Panc1 (cell line): ENCODE measurements around the gene CDRT15L2. TPM values are rescaled to one million over a fixed set of nuclear protein-coding genes. Genes with fewer than 3 reads are reported as not detected.
A peak's percentile ranks its signal among the peaks of the same experiment; 100 is the strongest.
"Not testable (repeated sequence)": the region's sequence is repeated elsewhere in the genome, so short reads cannot be mapped to it uniquely, and the experiment has no call there.

Experiments used
- ATAC-seq: fragments of 200-7000 bp; cut with Tn5 transposase; 2 replicates; pipeline ENCODE4 v1.9.1; 2020; ENCODE audit warnings: mild to moderate bottlenecking, moderate library complexity
- Bru-seq: library from RNA; stranded (reverse); fragments of 400-500 nt; gene quantifications from one replicate; lab custom pipeline; 2021; lab: Mats Ljungman, UMichigan
- BruChase-seq, 2 experiments: library from RNA; stranded (reverse); fragments of 400-500 nt; gene quantifications; one replicate each; lab custom pipeline; 2021; lab: Mats Ljungman, UMichigan
- BruUV-seq: library from RNA; stranded (reverse); fragments of 400-500 nt; replicated peaks from 2 replicates; lab custom pipeline; 2021; lab: Mats Ljungman, UMichigan
- CTCF ChIA-PET: fragments of 300-600 bp; sonication (Branson Sonifier 250); formaldehyde crosslinking; loops from one replicate; lab custom pipeline; 2022; ENCODE audit warnings: antibody characterized with exemption; lab: Charles Lee
- POLR2A ChIA-PET: fragments of 300-600 bp; sonication (Branson Sonifier 250); formaldehyde crosslinking; loops from one replicate; lab custom pipeline; 2022; ENCODE audit warnings: antibody characterized with exemption; lab: Charles Lee
- DNase-seq: peaks from one replicate; pipeline ENCODE4 v3.0.0-alpha.2; 2010; ENCODE audit warnings: low read depth, low spot score
- H3K27ac ChIP-seq: 2 replicates; pipeline ENCODE4 v1.5.1; 2011; ENCODE audit warnings: mild to moderate bottlenecking, low read length, inconsistent platforms
- H3K27me3 ChIP-seq: fragments of 200-500 bp; sonication (Bioruptor generic); 2 replicates; pipeline ENCODE4 v1.6.0; 2014; ENCODE audit warnings: low read length, inconsistent platforms; ENCODE audit not compliant: control insufficient read depth, insufficient read depth
- H3K36me3 ChIP-seq: fragments of 200-500 bp; sonication (Bioruptor generic); 2 replicates; pipeline ENCODE4 v1.5.1; 2014; ENCODE audit warnings: inconsistent platforms, mild to moderate bottlenecking, low read length, moderate library complexity; ENCODE audit not compliant: control insufficient read depth, insufficient read depth
- H3K4me1 ChIP-seq: 2 replicates; pipeline ENCODE4 v1.5.1; 2011; ENCODE audit warnings: inconsistent platforms, mild to moderate bottlenecking, low read length, moderate library complexity; ENCODE audit not compliant: control insufficient read depth, insufficient read depth
- H3K4me3 ChIP-seq, 2 experiments: 2 replicates each; pipeline ENCODE4 v1.5.1; 2011 to 2012; ENCODE audit warnings: low read depth in 2 of 2, low read length in 2 of 2, mild to moderate bottlenecking in 2 of 2, inconsistent platforms in 1 of 2, moderate library complexity in 1 of 2
- H3K9me3 ChIP-seq: fragments of 200-500 bp; sonication (Bioruptor generic); 2 replicates; pipeline ENCODE4 v1.5.1; 2014; ENCODE audit warnings: low read depth, mild to moderate bottlenecking, inconsistent platforms, low read length, moderate library complexity; ENCODE audit not compliant: control insufficient read depth, insufficient read depth
- in situ Hi-C: cut with HindIII; loops from 2 replicates; pipeline ENCODE4 v1.10.0; 2016; ENCODE audit warnings: low sequenced_read_pairs, low pct_unique_long_range_greater_than_20kb
- intact Hi-C: fragments of 100-400 bp; cut with micrococcal nuclease; formaldehyde crosslinking; loops from one replicate; pipeline ENCODE4 v1.10.0; 2022; ENCODE audit not compliant: unreplicated experiment
- long read RNA-seq: library from polyadenylated mRNA; unstranded; transcript quantifications from one replicate; pipeline ENCODE4 v2.0.0, GENCODE V29; 2021; ENCODE audit not compliant: unreplicated experiment
- polyA plus RNA-seq: library from polyadenylated mRNA; unstranded; fragments of >200 nt; gene quantifications from one replicate; pipeline ENCODE4 v1.2.1, GENCODE V29; 2012; ENCODE audit warnings: missing spikeins; ENCODE audit not compliant: insufficient read length
- total RNA-seq: library from RNA; stranded (reverse); gene quantifications from one replicate; pipeline ENCODE4 v1.2.1, GENCODE V29; 2021; ENCODE audit not compliant: unreplicated experiment

The CDRT15L2 gene
- total RNA-seq (not detected), Bru-seq, nascent RNA (not detected), BruChase-seq, experiment 1, labeled RNA remaining after a 2-hour chase (not detected), BruChase-seq, experiment 2, labeled RNA remaining after a 6-hour chase (not detected)
- not detected for polyA plus RNA-seq
- long read RNA-seq, result 0 reads

GRCh38 chr17:20579424-20579823 lies at the start of gene CDRT15L2:
Gene CDRT15L2, plus strand, starts transcription at chr17:20579724. Its CDS starts 20 bp downstream, at chr17:20579744.
- BruUV-seq, POLR2A ChIA-PET, H3K27ac ChIP-seq, in situ Hi-C loops, CTCF ChIA-PET, DNase-seq, H3K9me3 ChIP-seq, H3K36me3 ChIP-seq, intact Hi-C loops, H3K4me3 ChIP-seq, H3K4me1 ChIP-seq, ATAC-seq, H3K27me3 ChIP-seq: not testable (repeated sequence)

GRCh38 chr17:20530104-20530503 lies 49.4 kb upstream of the CDRT15L2 start:
- H3K4me1 ChIP-seq, H3K27me3 ChIP-seq, H3K9me3 ChIP-seq, H3K36me3 ChIP-seq, BruUV-seq, POLR2A ChIA-PET, H3K27ac ChIP-seq, CTCF ChIA-PET, intact Hi-C loops, in situ Hi-C loops, DNase-seq, ATAC-seq, H3K4me3 ChIP-seq: not testable (repeated sequence)

GRCh38 chr17:20532544-20533090 lies 46.9 kb upstream of the CDRT15L2 start:
- peak; percentile 39; the same call in 1 of the 2 replicates for ATAC-seq
- H3K4me3 ChIP-seq, result peak overlapping the region; percentile 24 to 36; a peak in 3 of 4 replicates
- intact Hi-C loops, POLR2A ChIA-PET, BruUV-seq, H3K27me3 ChIP-seq, H3K4me1 ChIP-seq, H3K36me3 ChIP-seq, CTCF ChIA-PET, H3K27ac ChIP-seq, DNase-seq, in situ Hi-C loops, H3K9me3 ChIP-seq: not testable (repeated sequence)

GRCh38 chr17:20533206-20533605 lies 46.3 kb upstream of the CDRT15L2 start:
- CTCF ChIA-PET, H3K4me1 ChIP-seq, H3K27me3 ChIP-seq, intact Hi-C loops, H3K27ac ChIP-seq, in situ Hi-C loops, ATAC-seq, DNase-seq, H3K36me3 ChIP-seq, POLR2A ChIA-PET, BruUV-seq, H3K9me3 ChIP-seq: not testable (repeated sequence)
- H3K4me3 ChIP-seq, result peak overlapping the region in 1 of 2 experiments; percentile 36; a peak in 2 of 4 replicates

DNA sequence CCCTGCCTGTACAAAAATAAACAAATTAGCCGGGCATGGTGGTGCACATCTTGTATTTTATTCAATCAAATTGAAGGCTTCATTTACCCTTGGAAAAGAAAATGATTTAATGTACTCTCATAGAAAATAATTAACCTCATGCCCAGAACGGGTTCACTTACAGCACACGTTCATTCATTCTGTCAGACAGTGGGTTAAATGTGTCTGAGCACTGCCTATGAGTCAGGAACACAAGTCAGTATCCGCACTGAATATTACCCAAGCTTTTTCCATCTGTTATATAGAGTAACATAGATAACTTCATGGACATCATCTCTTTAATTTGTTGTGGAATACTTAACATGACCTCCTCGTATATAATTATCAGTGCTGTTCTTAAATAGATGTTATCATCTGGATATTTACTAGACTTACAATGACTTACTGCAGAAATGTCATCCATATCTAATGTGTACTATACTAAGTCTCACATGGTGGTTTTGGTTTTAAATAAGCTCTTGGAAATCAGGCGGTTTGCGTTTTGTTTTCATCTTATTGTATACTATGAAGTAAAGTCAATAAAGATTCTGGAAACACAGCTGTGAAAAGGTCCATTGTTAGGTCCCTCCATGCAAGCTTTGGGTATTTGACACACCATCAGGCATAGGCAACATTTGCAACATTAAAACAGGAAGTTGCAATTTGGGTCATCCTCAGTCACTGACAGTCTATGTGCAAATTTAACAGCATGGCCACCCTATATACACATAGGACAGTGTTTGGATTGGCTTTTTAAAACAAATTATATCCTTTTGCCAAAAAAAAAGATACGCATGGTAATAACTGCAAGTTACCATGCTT lies 44.6 kb upstream of the CDRT15L2 start:
- H3K36me3 ChIP-seq, H3K4me3 ChIP-seq, CTCF ChIA-PET, H3K9me3 ChIP-seq, intact Hi-C loops, BruUV-seq, in situ Hi-C loops, H3K27ac ChIP-seq, POLR2A ChIA-PET, H3K4me1 ChIP-seq, ATAC-seq, H3K27me3 ChIP-seq, DNase-seq: not testable (repeated sequence)

GRCh38 chr17:20540414-20540813 lies 39.1 kb upstream of the CDRT15L2 start:
- H3K27ac ChIP-seq, H3K36me3 ChIP-seq, BruUV-seq, H3K4me1 ChIP-seq, in situ Hi-C loops, POLR2A ChIA-PET, H3K4me3 ChIP-seq, DNase-seq, H3K9me3 ChIP-seq, H3K27me3 ChIP-seq, intact Hi-C loops, CTCF ChIA-PET, ATAC-seq: not testable (repeated sequence)

- H3K4me1 ChIP-seq, H3K27me3 ChIP-seq, in situ Hi-C loops, intact Hi-C loops, DNase-seq, H3K36me3 ChIP-seq, H3K9me3 ChIP-seq, ATAC-seq, CTCF ChIA-PET, POLR2A ChIA-PET, BruUV-seq, H3K4me3 ChIP-seq, H3K27ac ChIP-seq: not testable (repeated sequence)
Measured at GRCh38 chr17:20540865-20541264, 38.7 kb upstream of the CDRT15L2 start.
